Measurements from ENCODE around the gene HS3ST4.
"Not testable (repeated sequence)": the region's sequence is repeated elsewhere in the genome, so short reads cannot be mapped to it uniquely, and the experiment has no call there.

HS3ST4 gene

DNA sequence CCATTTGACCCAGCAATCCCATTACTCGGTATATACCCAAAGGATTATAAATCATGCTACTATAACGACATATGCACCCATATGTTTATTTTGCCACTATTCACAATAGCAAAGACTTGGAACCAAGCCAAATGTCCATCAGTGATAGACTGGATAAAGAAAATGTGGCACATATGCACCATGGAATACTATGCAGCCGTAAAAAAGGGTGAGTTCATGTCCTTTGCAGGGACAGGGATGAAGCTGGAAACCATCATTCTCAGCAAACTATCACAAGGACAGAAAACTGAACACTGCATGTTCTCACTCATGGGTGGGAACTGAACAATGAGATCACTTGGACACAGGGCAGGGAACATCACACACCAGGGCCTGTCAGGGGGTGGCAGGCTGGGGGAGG lies 406.4 kb downstream of the HS3ST4 start:
- not testable (repeated sequence) for DNase-seq (ENCODE audit: low read depth, low spot score)

GRCh38 chr16:26102369-26102768 lies 410.6 kb downstream of the HS3ST4 start:
- DNase-seq (ENCODE audit: low read depth, low spot score), result no peak

DNA sequence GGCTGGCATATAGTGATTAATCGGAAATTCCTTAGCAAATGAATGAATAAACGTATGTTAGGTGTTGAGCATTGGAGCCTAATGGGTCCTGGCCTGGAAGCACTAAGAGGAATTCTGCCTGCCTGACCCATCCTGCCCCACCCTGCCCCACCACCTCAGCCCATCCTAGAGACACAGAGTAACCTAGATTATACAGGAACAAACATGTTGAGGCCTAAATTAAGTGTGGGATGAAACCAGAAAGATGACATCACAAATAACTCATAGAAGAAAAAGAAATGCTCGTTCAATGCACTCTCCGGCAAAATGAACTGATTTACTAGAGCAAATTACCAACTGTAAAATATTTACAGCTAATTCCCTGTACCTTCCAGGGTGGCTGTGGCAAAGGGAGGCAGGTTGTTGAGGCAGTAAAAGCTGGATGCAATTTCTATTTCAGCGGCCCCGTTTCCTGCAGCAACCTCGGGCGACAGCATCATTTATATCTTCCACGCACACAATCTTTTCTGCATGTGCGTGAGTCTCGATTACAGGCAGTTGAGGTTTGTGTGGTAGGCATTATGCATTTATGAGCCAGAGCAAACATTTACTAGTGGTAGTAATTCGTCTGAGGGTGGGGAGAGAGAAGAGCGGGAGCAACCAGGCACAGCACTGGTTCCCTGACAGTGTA lies 417.2 kb downstream of the HS3ST4 start:
- no peak for DNase-seq (ENCODE audit: low read depth, low spot score)

DNA sequence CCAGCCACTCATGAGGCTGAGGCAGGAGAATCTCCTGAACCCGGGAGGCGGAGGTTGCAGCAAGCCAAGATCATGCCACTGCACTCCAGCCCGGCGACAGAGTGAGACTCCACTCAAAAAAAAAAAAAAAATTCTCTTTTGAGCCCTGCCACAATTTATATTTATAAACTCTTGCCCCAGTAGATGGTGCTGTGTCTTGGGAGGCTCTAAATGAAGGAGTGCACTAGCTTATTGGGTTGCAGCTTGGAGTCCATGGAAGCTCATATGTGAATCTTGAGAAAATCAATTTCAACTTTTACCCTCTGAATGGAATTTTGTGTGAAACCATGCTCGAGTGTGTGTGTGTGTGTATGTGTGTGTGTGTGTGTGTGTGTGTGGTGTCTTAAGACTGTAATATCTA lies 420.1 kb downstream of the HS3ST4 start:
- DNase-seq (ENCODE audit: low read depth, low spot score), result no peak

- no peak for DNase-seq (ENCODE audit: low read depth, low spot score)
Measured at GRCh38 chr16:26118575-26118974, 426.8 kb downstream of the HS3ST4 start.

- no peak for DNase-seq (ENCODE audit: low read depth, low spot score)
Measured at GRCh38 chr16:26120729-26121128, 429.0 kb downstream of the HS3ST4 start.

GRCh38 chr16:26128296-26128695 lies 436.5 kb downstream of the HS3ST4 start:
- DNase-seq (ENCODE audit: low read depth, low spot score), result no peak

GRCh38 chr16:26129997-26130396 lies 438.2 kb downstream of the HS3ST4 start:
- DNase-seq (ENCODE audit: low read depth, low spot score), result no peak

- no peak for DNase-seq (ENCODE audit: low read depth, low spot score)
Measured at GRCh38 chr16:26133416-26134093, 441.8 kb downstream of the HS3ST4 start.

DNA sequence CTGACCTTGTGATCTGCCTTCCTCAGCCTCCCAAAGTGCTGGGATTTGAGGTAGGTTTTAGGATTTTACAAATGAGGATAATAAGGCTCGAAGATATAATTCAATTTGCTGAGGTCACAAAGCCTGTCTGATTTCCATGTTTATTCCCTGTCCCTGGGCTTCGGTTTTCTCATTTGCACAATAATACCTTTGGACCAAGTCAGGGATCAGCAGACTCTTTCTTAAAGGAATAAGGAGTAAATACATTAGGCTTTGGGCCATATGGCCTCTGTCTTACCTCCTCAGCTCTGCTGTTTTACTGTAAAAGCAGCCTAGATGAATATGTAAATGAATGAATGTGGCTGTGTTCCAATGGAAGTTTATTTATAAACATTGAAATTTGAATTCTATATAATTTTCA lies 442.8 kb downstream of the HS3ST4 start:
- no peak for DNase-seq (ENCODE audit: low read depth, low spot score)

DNA sequence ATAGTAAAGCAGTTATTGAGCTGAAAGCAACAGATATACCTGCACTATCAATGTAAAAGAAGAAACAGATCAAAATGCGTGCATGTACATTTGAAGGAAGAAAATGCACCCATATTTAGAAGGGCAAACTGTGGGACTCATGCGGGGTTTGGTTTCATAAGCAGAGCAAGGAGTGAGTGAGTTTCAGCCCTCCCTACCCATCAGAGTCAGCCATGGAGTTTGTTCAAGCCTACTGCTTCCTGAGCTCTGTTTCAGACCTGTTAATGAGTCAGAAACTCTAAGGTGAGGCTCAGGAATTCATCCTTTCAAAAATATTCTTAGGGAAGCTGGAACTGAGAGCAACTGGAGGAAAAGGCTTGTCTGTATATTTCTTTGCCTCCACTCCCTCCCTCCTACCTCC lies 446.2 kb downstream of the HS3ST4 start:
- no peak for DNase-seq (ENCODE audit: low read depth, low spot score)

GRCh38 chr16:26139091-26139490 lies 447.3 kb downstream of the HS3ST4 start:
- DNase-seq (ENCODE audit: low read depth, low spot score), result no peak

DNA sequence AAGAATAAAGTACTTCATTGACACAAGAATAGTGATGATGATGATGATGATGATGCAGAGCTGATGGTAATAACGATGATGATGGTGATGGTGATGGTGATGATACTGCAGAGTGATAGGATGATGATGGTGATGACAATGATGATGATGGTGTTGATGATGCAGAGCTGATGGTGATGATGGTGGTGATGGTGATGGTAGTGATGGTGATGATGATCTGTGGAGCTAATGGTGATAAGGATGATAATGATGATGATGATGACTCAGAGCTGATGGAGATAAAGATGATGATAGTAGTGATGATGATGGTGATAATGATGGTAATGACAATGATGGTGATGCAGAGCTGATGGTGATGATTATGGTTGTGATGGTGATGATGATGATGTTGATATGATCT lies 448.1 kb downstream of the HS3ST4 start:
- DNase-seq (ENCODE audit: low read depth, low spot score), result no peak

DNA sequence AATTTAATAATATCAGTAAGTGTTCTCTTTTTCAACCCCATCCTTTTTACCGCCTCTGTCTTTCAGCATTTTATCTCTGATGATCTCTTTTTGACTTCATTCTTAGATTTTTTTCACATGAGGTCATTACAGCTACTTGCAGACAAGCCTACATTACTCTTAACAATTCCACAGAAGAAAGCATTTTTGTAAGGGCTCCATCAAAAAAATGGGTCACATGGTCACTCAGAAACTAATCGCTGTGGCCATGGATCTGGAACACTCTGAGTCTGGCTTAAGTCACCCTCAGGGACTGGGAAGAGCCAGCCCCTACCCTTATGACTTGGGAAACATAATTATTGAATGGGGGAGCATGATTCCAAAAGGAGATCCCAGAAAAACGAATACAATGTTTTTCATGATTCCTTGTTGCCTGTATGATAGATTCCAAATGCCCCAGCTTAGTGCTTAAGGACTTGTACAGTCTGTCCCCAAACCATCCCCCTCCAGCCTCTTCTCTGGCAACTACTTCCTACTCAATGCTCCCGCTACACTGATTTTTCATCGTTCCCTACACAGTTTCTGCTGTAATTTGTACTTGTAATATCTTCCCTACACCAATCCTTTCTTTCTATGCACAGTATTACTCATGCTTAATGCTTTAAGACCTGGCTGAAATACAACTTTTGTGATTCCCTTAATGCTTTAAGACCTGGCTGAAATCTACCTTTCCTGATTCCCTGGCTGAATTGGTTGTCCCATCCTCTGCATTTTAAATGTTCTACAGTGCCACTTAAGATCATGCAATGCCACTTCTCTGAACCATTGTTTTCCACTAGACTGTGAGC lies 457.8 kb downstream of the HS3ST4 start:
- no peak for DNase-seq (ENCODE audit: low read depth, low spot score)

DNA sequence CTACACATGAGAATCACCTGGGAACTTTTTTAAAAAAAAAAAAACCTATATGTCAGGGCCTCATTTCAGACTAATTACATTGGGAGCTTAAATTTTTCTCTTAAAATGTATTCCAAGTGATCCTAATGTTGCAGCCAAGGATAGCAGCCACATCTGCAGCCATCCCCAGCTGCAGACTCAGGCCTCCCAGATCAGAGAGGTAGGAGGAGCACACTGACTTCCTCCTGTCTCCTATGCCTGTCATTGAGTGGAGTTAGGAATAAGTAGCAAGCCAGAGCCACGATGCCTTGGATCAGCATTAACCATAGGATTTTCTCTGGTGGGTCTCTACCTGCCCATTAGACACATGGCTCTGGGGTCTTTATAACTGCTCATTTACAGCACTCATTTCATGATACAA lies 463.5 kb downstream of the HS3ST4 start:
- DNase-seq (ENCODE audit: low read depth, low spot score), result no peak

DNA sequence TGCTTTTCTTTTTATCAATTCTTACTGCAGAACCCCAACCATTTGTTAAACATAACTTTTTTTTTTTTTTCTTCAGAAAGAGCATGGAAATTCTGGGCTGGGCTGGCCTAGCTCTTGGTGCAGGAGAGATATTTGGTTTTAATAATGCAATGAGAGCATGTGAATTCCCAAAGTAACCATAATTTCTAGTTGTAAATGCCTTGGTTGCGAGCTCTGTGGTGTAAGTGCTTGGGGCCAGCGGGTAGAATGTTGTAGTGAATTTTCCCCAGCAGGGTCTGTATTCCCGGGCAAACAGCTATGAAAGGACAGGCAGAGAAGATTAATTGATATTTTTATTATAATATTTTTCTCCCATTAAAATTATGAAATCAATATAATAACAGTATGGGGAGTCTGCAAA lies 465.6 kb downstream of the HS3ST4 start:
- DNase-seq (ENCODE audit: low read depth, low spot score), result no peak

GRCh38 chr16:26158142-26158759 lies 466.5 kb downstream of the HS3ST4 start:
- no peak for DNase-seq (ENCODE audit: low read depth, low spot score)

DNA sequence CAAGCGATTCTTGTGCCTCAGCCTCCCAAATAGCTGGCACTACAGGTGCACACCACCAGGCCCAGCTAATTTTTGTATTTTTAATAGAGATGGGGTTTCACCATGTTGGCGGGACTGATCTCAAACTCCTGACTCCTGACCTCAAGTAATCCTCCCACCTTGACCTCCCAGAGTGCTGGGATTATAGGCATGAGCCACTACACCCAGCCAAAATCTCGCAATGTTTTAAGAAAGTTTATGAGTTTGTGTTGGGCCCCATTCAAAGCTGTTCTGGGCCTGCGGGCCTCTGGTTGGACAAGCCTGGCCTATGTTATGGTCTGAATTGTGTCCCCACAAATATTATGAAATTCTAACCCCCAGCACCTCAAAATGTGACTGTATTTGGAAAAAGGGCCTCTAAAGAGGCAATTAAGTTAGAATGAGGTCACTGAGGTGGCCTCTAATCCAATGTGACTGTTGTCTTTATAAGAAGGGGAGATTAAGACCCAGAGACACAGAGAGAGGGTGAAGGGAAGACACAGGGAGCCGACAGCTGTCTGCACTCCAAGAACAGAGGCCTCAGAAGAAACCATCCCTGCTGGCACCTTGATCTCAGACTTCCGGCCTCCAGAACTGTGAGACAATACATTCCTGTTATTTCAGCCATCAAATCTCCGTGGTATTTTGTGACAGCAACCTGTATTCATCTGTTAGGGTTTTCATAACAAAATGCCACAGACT lies 469.9 kb downstream of the HS3ST4 start:
- no peak for DNase-seq (ENCODE audit: low read depth, low spot score)

DNA sequence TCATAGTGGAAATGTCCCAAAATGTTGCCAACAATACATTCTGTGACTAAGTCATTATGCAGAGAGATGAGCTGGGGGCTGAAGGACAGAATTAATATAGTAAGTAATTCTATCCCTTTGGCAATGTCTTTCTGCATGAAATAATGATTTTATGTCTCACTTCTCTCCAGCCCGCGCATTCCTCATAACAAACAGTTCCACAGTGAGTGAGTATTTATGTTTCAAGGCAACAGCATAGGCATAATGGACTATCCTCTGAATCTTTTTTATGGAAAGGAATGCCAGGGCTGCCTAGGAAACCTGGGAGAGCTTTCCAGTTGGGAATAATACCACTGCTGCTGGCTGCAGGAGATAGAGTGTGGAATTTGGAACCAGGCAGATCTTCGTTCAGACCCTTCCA lies 477.7 kb downstream of the HS3ST4 start:
- DNase-seq (ENCODE audit: low read depth, low spot score), result no peak

GRCh38 chr16:26175944-26176343 lies 484.2 kb downstream of the HS3ST4 start:
- DNase-seq (ENCODE audit: low read depth, low spot score), result no peak

DNA sequence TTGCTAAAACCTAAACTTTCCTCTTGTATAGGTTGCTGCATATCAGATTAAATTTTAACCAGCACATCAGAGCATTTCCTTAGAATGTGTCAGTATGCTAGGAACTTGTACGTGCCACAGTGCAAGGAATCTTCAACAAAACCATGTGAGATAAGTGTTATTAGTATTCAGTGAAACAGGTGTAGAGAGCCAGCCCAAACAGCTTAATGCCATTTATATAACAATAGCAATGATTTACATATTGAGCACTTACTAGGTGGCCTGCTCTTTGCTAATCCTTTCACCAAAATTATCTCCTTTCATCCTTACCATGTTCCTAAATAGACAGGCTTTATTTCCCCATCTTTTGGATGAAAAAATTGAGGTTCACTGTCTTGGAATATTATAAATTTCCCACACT lies 485.7 kb downstream of the HS3ST4 start:
- DNase-seq (ENCODE audit: low read depth, low spot score), result no peak

- no peak for DNase-seq (ENCODE audit: low read depth, low spot score)
Measured at GRCh38 chr16:26178298-26178697, 486.5 kb downstream of the HS3ST4 start.

Measured in brain pericyte (primary cell).